Measurements from ENCODE around the gene RPUSD2.
A peak's percentile ranks its signal among the peaks of the same experiment; 100 is the strongest.

The RPUSD2 gene, protein sequence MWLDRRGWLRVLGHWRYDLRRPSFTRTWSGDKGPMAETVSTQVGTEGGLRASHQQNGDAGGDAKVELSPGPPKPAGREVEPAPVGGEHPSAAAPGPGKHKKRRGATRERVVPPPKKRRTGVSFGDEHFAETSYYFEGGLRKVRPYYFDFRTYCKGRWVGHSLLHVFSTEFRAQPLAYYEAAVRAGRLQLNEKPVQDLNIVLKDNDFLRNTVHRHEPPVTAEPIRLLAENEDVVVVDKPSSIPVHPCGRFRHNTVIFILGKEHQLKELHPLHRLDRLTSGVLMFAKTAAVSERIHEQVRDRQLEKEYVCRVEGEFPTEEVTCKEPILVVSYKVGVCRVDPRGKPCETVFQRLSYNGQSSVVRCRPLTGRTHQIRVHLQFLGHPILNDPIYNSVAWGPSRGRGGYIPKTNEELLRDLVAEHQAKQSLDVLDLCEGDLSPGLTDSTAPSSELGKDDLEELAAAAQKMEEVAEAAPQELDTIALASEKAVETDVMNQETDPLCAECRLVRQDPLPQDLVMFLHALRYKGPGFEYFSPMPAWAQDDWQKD

DNA sequence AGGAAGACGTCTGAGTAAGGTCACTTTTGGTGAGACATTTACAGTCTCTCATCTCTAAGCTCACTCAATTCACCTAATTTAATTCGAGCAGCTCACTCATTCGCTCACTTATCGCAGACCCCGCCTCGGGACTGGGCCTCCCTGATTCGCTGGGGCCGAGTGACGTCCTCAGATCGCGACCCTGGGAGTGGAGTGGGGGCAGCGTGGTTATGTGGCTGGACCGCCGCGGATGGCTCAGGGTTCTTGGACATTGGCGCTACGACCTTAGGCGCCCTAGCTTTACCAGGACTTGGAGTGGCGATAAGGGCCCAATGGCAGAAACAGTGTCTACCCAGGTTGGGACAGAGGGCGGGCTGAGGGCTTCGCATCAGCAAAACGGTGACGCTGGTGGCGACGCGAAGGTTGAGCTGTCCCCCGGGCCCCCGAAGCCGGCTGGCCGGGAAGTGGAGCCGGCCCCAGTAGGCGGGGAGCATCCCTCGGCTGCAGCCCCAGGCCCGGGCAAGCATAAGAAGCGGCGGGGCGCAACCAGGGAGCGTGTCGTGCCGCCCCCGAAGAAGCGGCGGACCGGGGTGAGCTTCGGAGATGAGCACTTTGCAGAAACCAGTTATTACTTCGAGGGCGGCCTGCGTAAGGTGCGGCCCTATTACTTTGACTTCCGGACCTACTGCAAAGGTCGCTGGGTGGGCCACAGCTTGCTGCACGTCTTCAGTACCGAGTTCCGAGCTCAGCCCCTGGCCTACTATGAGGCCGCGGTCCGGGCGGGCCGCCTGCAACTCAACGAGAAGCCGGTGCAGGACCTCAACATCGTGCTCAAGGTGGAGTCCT lies at the start of gene RPUSD2:
RPUSD2 (plus strand) TSS at position 171 of the 825 bp plus-strand sequence; CDS start at position 210, 39 bp downstream.
- peak; percentile 91 for DNase-seq

GRCh38 chr15:40523611-40524010 lies 45.5 kb upstream of the RPUSD2 start:
- DNase-seq: no peak

- no peak for DNase-seq
These were observed 43.2 kb upstream of the RPUSD2 start for GRCh38 chr15:40525855-40526254.

GRCh38 chr15:40528801-40529200 lies 40.3 kb upstream of the RPUSD2 start:
- no peak for DNase-seq

DNA sequence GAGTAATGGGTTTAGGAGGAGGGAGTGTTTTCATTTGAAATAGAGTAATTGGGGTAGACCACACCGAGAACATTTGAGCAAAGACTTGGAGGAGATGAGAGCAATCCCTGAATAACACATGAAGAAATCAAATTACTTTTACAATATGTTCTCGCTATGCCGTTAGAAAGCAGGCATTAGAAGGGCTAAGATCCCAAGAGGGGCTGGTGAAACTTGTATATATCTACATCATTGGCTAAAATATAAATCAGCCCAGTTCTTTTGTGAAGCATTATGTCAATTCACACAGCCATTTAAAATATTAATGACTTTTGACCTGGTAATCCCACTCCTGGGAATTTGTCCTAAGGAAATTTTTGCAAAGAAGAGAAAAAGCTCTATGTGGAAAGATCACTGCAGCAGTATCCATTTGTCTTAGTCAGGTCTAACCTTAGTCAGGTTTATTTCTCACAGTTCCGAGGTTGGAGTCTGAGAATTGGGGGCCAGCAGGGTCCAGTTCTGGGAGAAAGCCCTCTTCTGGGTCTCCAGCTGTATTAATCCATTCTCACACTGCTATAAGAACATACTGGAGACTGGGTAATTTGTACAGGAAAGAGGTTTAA lies 35.2 kb upstream of the RPUSD2 start:
- no peak for DNase-seq

GRCh38 chr15:40534371-40534770 lies 34.7 kb upstream of the RPUSD2 start:
- DNase-seq: no peak

- no peak for DNase-seq
These were observed 32.6 kb upstream of the RPUSD2 start for GRCh38 chr15:40536501-40536900.

DNA sequence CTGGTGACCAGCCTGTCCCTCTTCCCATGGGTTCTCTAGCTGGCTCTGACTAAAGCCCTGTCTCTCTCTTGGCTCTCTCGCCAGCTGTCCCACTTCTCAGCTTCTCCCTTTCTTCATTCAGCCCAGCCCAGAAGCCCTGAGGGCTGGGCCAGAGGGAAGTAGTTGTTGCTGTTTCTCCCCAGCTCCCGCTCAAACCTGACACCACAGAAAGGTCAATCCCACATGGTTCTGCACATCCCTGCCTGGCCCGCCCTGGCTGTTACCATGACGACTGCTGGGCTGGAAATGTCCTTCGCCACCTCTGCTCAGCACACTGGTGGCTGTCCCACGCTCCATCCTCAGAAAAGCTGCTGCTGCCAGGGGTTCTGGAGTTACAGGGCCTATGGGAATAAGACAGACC lies 30.1 kb upstream of the RPUSD2 start:
- DNase-seq: no peak

DNA sequence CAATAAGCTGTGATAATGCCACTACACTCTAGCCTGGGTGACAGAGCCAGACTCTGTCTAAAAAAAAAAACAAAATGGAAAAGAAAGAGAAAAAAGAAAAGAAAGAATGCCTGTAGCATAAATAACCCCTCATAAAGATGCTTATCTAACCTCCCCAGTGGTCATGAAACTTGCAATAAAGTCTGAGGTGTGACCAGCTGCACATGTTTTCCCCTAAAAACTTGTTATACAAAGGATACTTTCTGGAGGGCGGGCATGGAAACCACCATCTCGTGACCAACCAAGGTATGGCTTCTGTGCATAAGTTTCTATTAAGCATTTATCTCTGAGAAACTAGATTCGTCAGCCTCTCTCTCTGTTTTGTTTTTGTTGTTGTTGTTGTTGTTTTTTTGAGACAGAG lies 26.0 kb upstream of the RPUSD2 start:
- DNase-seq: no peak

DNA sequence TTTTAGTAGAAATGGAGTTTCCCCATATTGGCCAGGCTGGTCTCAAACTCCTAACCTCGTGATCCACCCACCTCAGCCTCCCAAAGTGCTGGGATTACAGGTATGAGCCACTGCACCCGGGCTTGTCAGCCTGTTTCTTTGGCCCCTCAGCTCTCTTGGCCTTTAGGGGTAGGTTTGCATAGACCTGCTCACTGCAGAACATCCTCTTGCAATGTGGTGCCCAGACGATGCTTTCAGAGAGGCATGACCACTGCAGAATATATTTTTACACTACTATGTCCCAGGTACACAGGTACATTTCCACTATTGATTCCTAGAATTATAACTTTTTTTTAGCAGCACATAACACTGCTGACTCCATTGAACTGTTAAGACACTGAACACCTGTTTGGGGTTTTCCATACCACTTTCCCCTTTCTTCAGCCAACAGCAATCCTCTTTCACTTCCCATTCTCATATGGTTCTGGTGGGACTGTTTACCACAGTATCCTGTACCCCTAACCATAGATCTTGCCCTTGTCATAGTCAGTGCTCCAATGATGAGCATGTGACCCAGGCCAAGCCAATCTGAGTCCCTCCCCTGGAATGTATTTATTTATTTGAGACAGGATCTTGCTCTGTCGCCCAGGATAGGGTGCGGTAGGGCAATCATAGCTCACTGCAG lies 25.3 kb upstream of the RPUSD2 start:
- DNase-seq: no peak

- DNase-seq: no peak
These were observed 23.6 kb upstream of the RPUSD2 start for GRCh38 chr15:40545457-40545856.

DNA sequence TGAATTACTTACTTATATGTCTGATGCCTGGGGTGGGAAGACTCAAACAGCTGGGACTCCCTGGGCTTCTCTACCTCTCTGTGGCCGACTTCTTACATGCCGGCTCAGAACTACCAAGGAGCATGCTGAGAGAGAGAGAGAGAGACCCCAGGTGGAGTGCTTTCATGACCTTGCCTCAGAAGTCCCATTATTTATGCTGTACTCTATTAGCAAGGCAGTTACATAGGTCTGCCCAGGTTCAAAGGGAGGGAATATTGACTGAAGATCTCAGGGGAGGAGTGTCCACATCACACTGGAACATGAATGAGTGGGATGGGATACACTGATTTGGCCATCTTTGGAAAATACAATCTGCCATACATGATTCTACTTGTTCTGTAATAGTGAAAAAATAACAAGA lies 20.5 kb upstream of the RPUSD2 start:
- DNase-seq: no peak

DNA sequence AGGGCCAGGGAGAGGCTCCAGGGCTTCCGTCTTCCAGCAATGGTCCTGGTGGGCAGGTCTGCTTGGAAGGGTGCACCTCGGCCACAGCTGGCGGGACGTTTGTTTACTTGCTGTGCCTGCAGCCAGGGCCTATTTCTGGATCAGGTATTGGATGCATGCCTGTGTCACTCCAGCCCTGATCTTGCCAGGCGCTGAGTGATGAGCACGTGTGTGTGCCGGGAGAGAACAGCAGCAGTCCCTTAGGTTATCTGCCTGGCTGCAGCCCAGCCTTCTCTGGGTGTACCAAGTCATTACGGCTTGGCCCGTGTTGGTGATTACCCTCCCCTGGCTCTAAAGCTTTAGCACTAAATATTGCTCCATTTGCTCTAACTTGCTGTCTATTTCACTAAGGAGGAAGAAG lies 19.2 kb upstream of the RPUSD2 start:
- DNase-seq: no peak

- DNase-seq: no peak
These were observed 18.6 kb upstream of the RPUSD2 start for GRCh38 chr15:40550341-40551037.

- DNase-seq: no peak
These were observed 15.0 kb upstream of the RPUSD2 start for GRCh38 chr15:40554161-40554525.

GRCh38 chr15:40555876-40556275 lies 13.2 kb upstream of the RPUSD2 start:
- no peak for DNase-seq

GRCh38 chr15:40558952-40559742 lies 10.0 kb upstream of the RPUSD2 start:
- no peak for DNase-seq

DNA sequence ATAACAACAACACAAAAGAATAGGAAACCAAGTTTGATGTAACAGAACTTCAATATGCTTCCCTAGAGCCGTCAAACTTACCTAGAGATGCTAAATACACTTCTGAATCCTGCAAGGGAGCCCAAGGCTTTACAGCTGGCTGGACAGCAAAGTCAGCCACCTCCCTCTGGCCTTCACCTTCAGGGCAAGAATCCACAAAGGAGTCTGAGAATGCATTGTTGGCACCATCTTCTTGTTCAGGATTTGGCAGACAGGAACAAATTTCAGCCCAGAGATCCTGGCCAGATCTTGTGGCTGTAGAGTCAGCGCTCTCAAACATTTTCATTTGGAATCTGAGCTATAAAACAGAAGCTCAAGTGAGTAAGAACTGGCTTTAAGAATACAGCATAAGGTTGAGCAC lies 6.4 kb upstream of the RPUSD2 start:
- DNase-seq: no peak

DNA sequence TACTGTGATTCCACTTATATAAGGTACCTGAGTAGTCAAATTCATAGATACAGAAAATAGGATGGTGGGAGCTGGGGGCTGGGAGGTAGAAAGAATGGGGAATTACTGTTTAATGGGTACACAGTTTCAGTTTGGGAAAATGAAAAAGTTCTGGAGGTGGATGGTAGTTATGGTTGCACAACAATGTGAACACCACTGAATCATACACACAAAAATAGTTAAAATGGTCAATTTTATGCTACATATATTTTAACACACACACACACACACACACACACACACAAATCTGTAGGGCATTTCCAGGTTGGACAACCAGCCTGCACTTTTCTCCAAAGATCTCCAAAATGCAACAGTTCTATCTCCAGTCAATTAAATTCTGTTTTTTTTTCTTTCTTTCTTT lies 5.7 kb upstream of the RPUSD2 start:
- DNase-seq: no peak

DNA sequence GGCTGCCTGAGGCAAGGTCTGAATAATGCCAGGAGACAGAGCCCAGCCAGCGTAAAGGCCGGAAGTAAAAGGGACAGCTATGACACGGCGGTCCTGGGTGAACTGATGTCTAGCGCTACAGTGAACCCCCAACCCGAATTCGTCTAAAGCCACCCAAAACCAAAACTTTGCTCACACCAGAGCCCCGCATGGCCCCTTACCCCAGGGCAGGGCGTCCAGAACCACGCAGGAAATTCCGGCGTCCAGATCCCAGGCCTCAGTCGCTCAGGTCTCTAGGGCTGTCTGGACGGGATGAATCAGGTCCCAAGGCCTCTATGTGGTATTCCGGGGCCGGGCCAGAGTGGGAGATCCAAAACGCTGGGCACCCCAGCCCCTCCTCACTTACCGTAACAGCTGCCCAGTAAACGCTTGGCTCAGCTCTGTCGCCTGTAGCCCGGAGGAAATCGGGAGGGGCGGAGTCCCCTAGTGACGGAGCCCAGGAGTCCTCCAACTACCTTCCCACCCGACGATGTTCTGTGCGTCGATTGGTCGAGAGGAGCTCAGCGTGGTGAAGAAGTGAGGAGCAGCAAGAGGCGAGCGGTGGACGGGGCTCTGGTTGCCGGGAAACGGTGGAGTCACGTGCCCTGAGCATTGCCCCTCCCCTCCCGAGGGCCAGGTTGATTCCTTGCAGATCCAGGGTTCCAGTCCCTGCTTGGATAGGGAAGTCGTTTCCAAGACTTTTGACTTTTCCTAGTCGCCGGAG lies 4.3 kb upstream of the RPUSD2 start, which contains the start of gene CCDC32:
CCDC32 (minus strand) TSS at position 452 of the 742 bp plus-strand sequence. CDS start 2,027 bp downstream, outside the sequence.
- peak; percentile 98 for DNase-seq
